ENCODE results near the gene GTF2IRD1.
"Not testable (repeated sequence)": the region's sequence is repeated elsewhere in the genome, so short reads cannot be mapped to it uniquely, and the experiment has no call there.

GTF2IRD1 gene

GRCh38 chr7:74499835-74500388, 46.2 kb downstream of the GTF2IRD1 start:
- Histone ChIP-seq H3K9me3 (ENCODE audit: control insufficient read depth, low read length) (no peaks in the 10 kb centered on the region), H3K4me1 (ENCODE audit: control insufficient read depth, insufficient read depth, low read length) (peaks cover 5% of the 10 kb centered on the region), H3K4me3 (ENCODE audit: low read length) (no peak overlapping the region), H3K9ac (ENCODE audit: low read length) (no peak overlapping the region), H3K36me3 (ENCODE audit: control insufficient read depth, insufficient read depth, low read length) (no peaks in the 10 kb centered on the region), H3K27me3 (ENCODE audit: control insufficient read depth, insufficient read depth, low read length) (no peaks in the 10 kb centered on the region)

- H3K27me3 ChIP-seq (ENCODE audit: control insufficient read depth, insufficient read depth, low read length): no peaks in the 10 kb centered on the region
- no peak overlapping the region for H3K4me3 ChIP-seq (ENCODE audit: low read length)
- no peaks in the 10 kb centered on the region for H3K9me3 ChIP-seq (ENCODE audit: control insufficient read depth, low read length)
- no peaks in the 10 kb centered on the region for H3K36me3 ChIP-seq (ENCODE audit: control insufficient read depth, insufficient read depth, low read length)
- peaks cover 5% of the 10 kb centered on the region for H3K4me1 ChIP-seq (ENCODE audit: control insufficient read depth, insufficient read depth, low read length)
- H3K9ac ChIP-seq (ENCODE audit: low read length): peak overlapping the region; percentile 25
Measured at GRCh38 chr7:74501298-74501697, 47.6 kb downstream of the GTF2IRD1 start.

DNA sequence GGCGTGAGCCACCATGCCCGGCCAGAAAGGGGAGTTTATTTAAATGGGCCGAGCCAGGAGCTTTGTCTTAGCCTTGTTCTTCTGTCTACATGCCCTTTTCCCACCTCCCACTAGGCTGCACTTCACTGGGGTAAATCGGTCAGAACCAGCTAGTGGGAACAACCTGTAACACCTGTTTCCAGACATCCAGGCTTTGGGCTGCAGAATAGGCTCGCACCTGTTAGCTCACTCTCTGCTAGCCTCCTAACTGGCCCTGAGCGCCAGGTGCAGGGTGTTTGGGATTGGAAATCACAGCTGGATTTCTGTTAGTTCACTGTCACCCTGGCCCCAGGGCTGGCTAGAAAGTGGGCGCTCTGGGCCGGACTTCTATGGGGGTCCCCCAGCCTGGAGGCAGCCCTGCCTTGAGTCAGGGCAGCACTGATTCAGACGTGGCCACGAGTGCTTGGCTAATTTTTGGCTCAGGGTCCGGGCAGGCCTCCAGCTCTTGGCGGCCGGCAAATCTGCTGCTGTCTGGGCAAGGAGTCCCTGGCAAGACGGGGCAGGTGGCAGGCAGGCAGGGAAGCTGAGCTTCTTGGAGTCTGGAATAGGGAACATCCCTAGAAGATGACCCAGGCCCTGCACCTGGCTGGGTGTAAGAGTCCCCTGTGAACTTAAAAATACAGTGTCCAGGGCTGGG, 48.6 kb downstream of the GTF2IRD1 start:
- H3K9ac ChIP-seq (ENCODE audit: low read length): no peak overlapping the region
- no peaks in the 10 kb centered on the region for H3K36me3 ChIP-seq (ENCODE audit: control insufficient read depth, insufficient read depth, low read length)
- no peaks in the 10 kb centered on the region for H3K9me3 ChIP-seq (ENCODE audit: control insufficient read depth, low read length)
- no peak overlapping the region for H3K4me3 ChIP-seq (ENCODE audit: low read length)
- no peaks in the 10 kb centered on the region for H3K27me3 ChIP-seq (ENCODE audit: control insufficient read depth, insufficient read depth, low read length)
- peaks cover 5% of the 10 kb centered on the region for H3K4me1 ChIP-seq (ENCODE audit: control insufficient read depth, insufficient read depth, low read length)

GRCh38 chr7:74503061-74503460, 49.4 kb downstream of the GTF2IRD1 start:
- no peak overlapping the region for H3K9ac ChIP-seq (ENCODE audit: low read length)
- no peaks in the 10 kb centered on the region for H3K36me3 ChIP-seq (ENCODE audit: control insufficient read depth, insufficient read depth, low read length)
- H3K27me3 ChIP-seq (ENCODE audit: control insufficient read depth, insufficient read depth, low read length): no peaks in the 10 kb centered on the region
- H3K4me3 ChIP-seq (ENCODE audit: low read length): no peak overlapping the region
- no peaks in the 10 kb centered on the region for H3K9me3 ChIP-seq (ENCODE audit: control insufficient read depth, low read length)
- H3K4me1 ChIP-seq (ENCODE audit: control insufficient read depth, insufficient read depth, low read length): peaks cover 5% of the 10 kb centered on the region

DNA sequence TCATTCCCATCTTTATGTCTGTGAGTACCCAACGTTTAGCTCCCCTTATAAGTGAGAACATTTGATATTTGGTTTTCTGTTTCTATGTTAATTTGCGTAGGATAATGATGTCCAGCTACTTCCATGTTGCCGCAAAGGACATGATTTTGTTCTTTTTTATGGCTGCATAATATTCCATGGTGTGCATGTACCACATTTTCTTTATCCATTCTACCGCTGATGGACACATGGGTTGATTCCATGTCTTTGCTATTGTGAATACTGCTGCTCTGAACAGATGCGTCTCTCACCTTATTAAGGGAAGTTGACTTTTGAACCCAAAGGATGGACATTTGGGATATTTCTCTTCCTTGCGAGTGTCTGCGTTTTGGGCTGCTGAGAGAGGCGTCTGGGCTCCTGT, 50.2 kb downstream of the GTF2IRD1 start:
- Histone ChIP-seq H3K9ac (ENCODE audit: low read length) (no peak overlapping the region), H3K27me3 (ENCODE audit: control insufficient read depth, insufficient read depth, low read length) (no peaks in the 10 kb centered on the region), H3K4me3 (ENCODE audit: low read length) (no peak overlapping the region), H3K4me1 (ENCODE audit: control insufficient read depth, insufficient read depth, low read length) (peaks cover 5% of the 10 kb centered on the region), H3K36me3 (ENCODE audit: control insufficient read depth, insufficient read depth, low read length) (no peaks in the 10 kb centered on the region), H3K9me3 (ENCODE audit: control insufficient read depth, low read length) (no peaks in the 10 kb centered on the region)

GRCh38 chr7:74505471-74506324, 52.0 kb downstream of the GTF2IRD1 start:
- H3K4me1 ChIP-seq (ENCODE audit: control insufficient read depth, insufficient read depth, low read length): peaks cover 5% of the 10 kb centered on the region
- no peaks in the 10 kb centered on the region for H3K36me3 ChIP-seq (ENCODE audit: control insufficient read depth, insufficient read depth, low read length)
- no peaks in the 10 kb centered on the region for H3K27me3 ChIP-seq (ENCODE audit: control insufficient read depth, insufficient read depth, low read length)
- no peak overlapping the region for H3K9ac ChIP-seq (ENCODE audit: low read length)
- no peaks in the 10 kb centered on the region for H3K9me3 ChIP-seq (ENCODE audit: control insufficient read depth, low read length)
- H3K4me3 ChIP-seq (ENCODE audit: low read length): no peak overlapping the region

- H3K9ac ChIP-seq (ENCODE audit: low read length): no peak overlapping the region
- no peaks in the 10 kb centered on the region for H3K9me3 ChIP-seq (ENCODE audit: control insufficient read depth, low read length)
- H3K36me3 ChIP-seq (ENCODE audit: control insufficient read depth, insufficient read depth, low read length): no peaks in the 10 kb centered on the region
- no peaks in the 10 kb centered on the region for H3K4me1 ChIP-seq (ENCODE audit: control insufficient read depth, insufficient read depth, low read length)
- H3K4me3 ChIP-seq (ENCODE audit: low read length): no peak overlapping the region
- no peaks in the 10 kb centered on the region for H3K27me3 ChIP-seq (ENCODE audit: control insufficient read depth, insufficient read depth, low read length)
Measured at GRCh38 chr7:74506325-74506724, 52.6 kb downstream of the GTF2IRD1 start.

DNA sequence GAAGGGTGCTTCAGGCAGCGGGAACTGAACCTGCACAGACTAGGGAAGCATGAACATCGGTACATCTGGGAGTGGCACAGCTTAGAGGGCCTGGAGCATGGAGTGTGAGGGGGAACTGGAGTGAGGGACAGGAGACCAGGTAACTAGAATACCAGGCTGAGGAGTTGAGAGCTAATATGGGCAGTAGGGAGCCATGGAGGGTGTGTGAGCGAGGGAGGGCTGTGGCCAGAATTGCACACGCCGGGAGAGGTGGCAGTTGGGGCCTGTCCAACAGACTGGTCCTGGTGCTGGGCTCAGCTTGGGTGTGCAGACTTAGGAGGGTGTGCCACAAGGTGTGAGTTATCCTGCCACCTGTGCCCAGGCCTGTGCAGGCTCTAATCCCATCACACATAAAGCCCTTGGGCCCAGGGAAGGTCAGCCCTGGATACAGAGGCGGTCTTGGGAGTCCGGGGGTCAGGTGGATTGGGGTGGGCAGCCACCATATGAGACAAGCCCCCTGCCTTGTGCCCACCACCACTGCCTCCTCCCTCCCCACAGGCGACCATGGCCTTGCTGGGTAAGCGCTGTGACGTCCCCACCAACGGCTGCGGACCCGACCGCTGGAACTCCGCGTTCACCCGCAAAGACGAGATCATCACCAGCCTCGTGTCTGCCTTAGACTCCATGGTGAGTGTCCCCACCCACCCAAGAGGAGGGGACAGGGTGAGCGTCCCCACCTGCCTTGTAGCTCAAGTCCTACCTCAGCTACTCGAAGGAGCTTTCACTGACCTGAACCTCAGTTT, 54.0 kb downstream of the GTF2IRD1 start:
- no peak overlapping the region for H3K9ac ChIP-seq (ENCODE audit: low read length)
- H3K4me3 ChIP-seq (ENCODE audit: low read length): no peak overlapping the region
- no peaks in the 10 kb centered on the region for H3K4me1 ChIP-seq (ENCODE audit: control insufficient read depth, insufficient read depth, low read length)

GRCh38 chr7:74509453-74509852, 55.7 kb downstream of the GTF2IRD1 start:
- not testable (repeated sequence) for H3K4me3 ChIP-seq (ENCODE audit: low read length); H3K9me3 ChIP-seq (ENCODE audit: control insufficient read depth, low read length); H3K36me3 ChIP-seq (ENCODE audit: control insufficient read depth, insufficient read depth, low read length); H3K27me3 ChIP-seq (ENCODE audit: control insufficient read depth, insufficient read depth, low read length); H3K9ac ChIP-seq (ENCODE audit: low read length); H3K4me1 ChIP-seq (ENCODE audit: control insufficient read depth, insufficient read depth, low read length)

More for the DNA sequence above, 54.0 kb downstream of the GTF2IRD1 start:
- no peaks in the 10 kb centered on the region for H3K9me3 ChIP-seq (ENCODE audit: control insufficient read depth, low read length)
- H3K27me3 ChIP-seq (ENCODE audit: control insufficient read depth, insufficient read depth, low read length): no peaks in the 10 kb centered on the region
- no peaks in the 10 kb centered on the region for H3K36me3 ChIP-seq (ENCODE audit: control insufficient read depth, insufficient read depth, low read length)

DNA sequence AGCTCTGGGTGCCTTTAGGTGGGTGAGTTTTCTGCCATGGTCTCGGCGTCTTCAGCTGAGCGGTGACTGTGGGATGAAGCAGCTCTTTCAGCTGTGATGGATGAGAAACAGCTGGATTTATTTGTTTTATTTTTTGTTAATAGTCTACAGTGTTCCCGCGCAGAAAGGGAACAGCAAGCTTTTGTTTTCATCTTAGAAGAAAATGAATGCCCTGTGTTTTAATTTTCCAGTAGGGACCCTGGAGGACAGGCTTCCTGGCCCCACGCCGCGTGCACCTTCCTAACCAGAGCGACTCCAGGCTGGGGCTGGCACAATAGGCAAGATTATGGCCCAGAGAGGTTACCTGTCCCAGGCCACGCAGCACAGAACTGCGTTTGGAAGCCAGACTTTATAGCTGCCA, 57.6 kb downstream of the GTF2IRD1 start:
- H3K9ac ChIP-seq (ENCODE audit: low read length): no peak overlapping the region

DNA sequence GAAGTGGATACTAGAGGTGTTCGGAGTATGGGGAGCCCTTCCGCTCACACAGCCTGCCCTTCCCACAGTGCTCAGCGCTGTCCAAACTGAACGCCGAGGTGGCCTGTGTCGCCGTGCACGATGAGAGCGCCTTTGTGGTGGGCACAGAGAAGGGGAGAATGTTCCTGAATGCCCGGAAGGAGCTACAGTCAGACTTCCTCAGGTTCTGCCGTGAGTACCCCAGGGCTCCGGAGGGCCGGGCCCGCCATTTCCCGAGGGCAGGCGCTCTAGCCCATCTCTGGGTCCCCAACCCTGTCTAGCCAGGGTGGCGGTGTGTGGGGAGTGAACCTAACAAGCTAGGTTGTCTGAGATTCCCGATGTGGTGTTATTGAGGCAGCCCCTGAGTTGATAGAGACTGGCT, 59.1 kb downstream of the GTF2IRD1 start:
- Histone ChIP-seq H3K4me1 (ENCODE audit: control insufficient read depth, insufficient read depth, low read length) (no peaks in the 10 kb centered on the region), H3K27me3 (ENCODE audit: control insufficient read depth, insufficient read depth, low read length) (no peaks in the 10 kb centered on the region), H3K4me3 (ENCODE audit: low read length) (no peak overlapping the region), H3K36me3 (ENCODE audit: control insufficient read depth, insufficient read depth, low read length) (no peaks in the 10 kb centered on the region), H3K9ac (ENCODE audit: low read length) (no peak overlapping the region), H3K9me3 (ENCODE audit: control insufficient read depth, low read length) (no peaks in the 10 kb centered on the region)

More for the DNA sequence above, 57.6 kb downstream of the GTF2IRD1 start:
- Histone ChIP-seq H3K4me1 (ENCODE audit: control insufficient read depth, insufficient read depth, low read length) (no peaks in the 10 kb centered on the region), H3K4me3 (ENCODE audit: low read length) (no peak overlapping the region), H3K9me3 (ENCODE audit: control insufficient read depth, low read length) (no peaks in the 10 kb centered on the region), H3K27me3 (ENCODE audit: control insufficient read depth, insufficient read depth, low read length) (no peaks in the 10 kb centered on the region), H3K36me3 (ENCODE audit: control insufficient read depth, insufficient read depth, low read length) (no peaks in the 10 kb centered on the region)

All from mucosa of stomach (tissue), 1 donor.